ENCODE results near the gene RGS19. TPM values are rescaled to one million over a fixed set of nuclear protein-coding genes. Genes with fewer than 3 reads are reported as not detected.

RGS19 gene
- total RNA-seq, 1 donor, result 9.8 TPM

DNA sequence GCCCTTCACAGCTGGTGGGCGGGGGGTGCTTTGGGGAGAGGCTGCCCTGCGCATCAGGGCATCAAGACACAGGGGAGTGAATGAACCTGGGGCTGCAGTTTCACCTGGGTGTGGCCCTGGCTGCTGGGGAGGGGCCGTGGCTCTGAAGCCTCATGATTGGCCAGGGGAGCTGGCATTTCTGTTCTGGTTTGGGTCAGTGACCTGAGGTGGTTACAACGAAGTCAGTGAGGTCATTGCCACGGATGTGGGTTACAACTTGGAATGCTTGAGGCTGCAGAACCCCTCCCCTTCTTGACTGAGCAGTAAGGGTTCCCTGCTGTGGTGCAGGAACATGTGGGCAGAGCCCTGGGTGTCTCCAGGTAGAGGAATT, 13.4 kb downstream of the RGS19 start:
- DNase-seq (ENCODE audit: low read depth), result peak; percentile 59

DNA sequence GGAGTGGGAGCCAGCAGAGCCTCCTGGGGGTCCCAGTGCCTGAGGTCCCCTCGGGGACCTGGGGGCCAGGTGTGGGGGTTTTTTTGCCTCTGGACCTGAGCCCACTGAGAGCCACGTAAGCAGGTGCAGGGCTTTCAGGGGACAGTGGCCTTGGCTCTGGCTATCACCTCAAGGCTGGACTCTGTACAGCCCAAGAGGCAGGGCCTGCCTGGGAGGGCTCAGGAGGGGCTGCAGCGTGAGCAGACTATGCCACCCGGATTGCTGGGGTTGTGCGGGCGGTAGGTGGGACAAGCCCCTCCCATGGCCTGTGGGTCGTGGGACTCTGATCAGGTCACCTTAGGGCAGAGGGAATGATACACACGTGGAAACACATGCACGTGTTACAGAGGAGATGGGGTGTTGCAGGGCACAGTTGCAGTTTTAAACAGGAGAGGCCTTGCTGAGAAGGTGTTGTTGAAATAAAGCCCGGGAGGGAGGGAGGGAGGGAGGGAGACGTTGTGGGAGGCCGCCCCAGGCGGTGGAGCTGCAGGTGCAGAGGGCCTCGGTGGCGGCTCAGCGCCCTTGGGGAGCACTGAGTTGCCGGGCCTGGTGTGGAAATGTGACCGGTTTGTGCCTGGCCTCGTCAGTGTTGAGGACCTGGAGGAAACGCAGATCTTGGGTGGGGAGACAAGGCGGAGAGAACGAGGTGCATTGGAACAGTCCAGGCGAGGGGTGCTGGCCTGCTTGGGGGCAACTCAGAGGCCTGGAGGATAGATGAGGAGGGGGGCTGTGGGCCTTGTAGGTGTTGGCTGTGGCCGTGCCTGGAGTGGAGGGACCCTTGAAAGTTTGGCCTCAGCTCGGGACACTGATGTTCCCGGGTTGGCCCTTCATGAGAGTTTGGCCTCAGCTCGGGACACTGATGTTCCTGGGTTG, 14.0 kb downstream of the RGS19 start:
- TF ChIP-seq, protein P1, sequence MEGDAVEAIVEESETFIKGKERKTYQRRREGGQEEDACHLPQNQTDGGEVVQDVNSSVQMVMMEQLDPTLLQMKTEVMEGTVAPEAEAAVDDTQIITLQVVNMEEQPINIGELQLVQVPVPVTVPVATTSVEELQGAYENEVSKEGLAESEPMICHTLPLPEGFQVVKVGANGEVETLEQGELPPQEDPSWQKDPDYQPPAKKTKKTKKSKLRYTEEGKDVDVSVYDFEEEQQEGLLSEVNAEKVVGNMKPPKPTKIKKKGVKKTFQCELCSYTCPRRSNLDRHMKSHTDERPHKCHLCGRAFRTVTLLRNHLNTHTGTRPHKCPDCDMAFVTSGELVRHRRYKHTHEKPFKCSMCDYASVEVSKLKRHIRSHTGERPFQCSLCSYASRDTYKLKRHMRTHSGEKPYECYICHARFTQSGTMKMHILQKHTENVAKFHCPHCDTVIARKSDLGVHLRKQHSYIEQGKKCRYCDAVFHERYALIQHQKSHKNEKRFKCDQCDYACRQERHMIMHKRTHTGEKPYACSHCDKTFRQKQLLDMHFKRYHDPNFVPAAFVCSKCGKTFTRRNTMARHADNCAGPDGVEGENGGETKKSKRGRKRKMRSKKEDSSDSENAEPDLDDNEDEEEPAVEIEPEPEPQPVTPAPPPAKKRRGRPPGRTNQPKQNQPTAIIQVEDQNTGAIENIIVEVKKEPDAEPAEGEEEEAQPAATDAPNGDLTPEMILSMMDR (IDR thresholded peaks at IDR 0.05; ENCODE audit: insufficient read depth, low read length), result no peak
- DNase-seq (ENCODE audit: low read depth), result no peak
- no peak overlapping the region for H3K4me3 ChIP-seq (ENCODE audit: low read depth, low read length)

More for the DNA sequence above, 13.4 kb downstream of the RGS19 start:
- TF ChIP-seq, protein P1 (IDR thresholded peaks at IDR 0.05; ENCODE audit: insufficient read depth, low read length), result no peak
- H3K4me3 ChIP-seq (ENCODE audit: low read depth, low read length), result no peak overlapping the region

GRCh38 chr20:64064145-64064698, 15.1 kb downstream of the RGS19 start:
- peak overlapping the region; percentile 88 for H3K4me3 ChIP-seq (ENCODE audit: low read depth, low read length)
- TF ChIP-seq, protein P1 (IDR thresholded peaks at IDR 0.05; ENCODE audit: insufficient read depth, low read length), result no peak
- DNase-seq (ENCODE audit: low read depth), result peak; percentile 56

DNA sequence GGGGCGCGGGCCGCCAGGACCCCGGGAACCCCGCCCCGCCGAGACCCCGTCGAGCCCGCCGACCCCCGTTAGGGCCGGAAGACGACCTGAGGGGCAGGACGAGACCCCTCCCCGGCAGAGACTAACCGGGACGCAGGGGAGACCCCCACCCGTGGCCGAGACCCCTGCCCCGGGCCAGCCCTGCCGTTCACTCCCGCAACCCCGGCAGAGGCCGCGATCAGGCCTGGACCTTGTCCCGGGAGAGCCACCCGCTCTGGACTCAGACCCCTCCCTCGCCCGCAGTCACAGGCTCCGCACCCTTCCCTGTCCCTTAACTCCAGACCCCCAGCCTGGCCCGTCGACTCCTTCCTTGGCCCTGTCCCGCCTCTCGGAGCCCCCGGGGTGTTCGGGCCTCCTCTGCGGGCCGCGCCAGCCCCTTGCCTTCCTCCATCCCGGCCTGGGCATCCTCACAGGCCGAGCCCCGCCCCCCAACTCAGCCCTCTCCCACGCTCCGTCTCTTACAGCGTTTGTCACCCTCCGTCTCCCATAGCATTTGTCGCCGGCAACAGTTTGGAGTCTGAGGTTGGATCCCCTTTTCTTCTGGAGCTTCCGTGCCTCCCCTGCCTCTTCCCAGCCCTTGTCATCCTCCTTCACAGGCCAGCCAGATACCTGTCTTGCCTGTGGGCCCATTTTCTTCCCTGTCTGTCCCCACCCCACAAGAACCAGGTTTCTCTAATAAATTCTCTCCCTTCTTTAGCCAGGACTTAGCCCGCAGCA, 15.8 kb downstream of the RGS19 start:
- TF ChIP-seq, protein P1 (IDR thresholded peaks at IDR 0.05; ENCODE audit: insufficient read depth, low read length), result no peak
- no peak for DNase-seq (ENCODE audit: low read depth)
- peak overlapping the region; percentile 88 for H3K4me3 ChIP-seq (ENCODE audit: low read depth, low read length)

DNA sequence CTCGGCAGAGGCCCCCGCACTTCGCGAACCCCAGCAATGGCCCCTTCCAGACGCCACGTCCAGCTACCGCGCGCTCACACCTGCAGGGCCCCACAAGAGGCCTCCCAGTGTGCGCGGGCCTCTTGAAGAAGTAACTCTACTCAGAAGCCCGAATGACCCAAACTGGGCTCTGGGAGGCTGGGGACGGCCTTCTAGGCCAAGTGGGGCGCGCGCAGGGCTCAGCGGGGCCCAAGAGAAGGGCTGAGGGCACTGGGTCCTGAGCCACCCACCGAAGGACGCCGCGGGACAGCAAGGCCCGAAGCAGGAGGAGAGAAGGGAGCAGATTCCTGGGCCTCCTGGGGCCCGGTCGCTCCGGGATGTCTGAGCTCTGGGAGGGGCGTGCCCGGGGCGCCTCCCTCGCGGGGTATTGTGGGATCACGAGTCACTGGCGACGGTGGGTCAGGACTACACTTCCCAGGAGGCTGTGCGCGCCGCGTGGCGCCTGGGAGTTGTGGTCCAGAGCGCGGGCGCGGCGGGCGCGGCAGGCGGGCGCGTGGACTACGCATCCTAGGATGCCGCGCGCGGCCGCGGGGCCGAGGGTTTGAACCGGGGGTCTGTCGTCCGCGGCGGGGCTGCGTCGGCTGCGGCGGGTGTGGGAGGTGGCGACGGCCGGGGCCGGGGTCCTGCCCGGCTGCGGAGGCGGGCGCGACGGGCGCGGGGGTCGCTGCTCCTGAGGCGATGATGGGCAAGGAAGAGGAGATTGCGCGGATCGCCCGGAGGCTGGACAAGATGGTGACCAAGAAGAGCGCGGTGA, 16.5 kb downstream of the RGS19 start, which contains the start of gene TCEA2:
TSS of gene TCEA2 (plus strand) at position 603 of the 793 bp plus-strand sequence. CDS start at position 718, 115 bp downstream.
- TF ChIP-seq, protein P1 (IDR thresholded peaks at IDR 0.05; ENCODE audit: insufficient read depth, low read length), result no peak
- peak within 1 kb of the TSS; percentile 88 for H3K4me3 ChIP-seq (ENCODE audit: low read depth, low read length)
- peak; percentile 94 for DNase-seq (ENCODE audit: low read depth)

DNA sequence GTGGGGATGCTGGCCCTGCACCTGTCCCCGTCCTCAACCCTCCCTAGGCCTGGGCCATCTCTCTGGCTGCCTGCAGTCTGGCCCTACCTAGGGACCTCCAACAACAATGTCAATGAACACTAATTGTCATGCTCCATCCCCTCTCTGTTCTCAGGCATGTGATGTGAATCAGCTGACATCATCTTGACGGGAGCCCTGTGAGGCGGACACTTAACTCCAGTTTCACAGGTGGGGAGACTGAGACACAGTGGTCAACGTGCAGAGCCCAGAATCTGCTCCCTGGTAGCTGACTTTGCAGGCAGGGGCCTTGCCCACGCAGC, 17.1 kb downstream of the RGS19 start:
- H3K4me3 ChIP-seq (ENCODE audit: low read depth, low read length), result peak overlapping the region; percentile 74
- TF ChIP-seq, protein P1 (IDR thresholded peaks at IDR 0.05; ENCODE audit: insufficient read depth, low read length), result no peak
- DNase-seq (ENCODE audit: low read depth), result no peak
